B cell (primary cell): ENCODE measurements around the gene NMT1.

Source experiments
- EZH2 ChIP-seq: IDR thresholded peaks from 2 replicates; pipeline ENCODE4 v1.6.1; 2012; ENCODE audit warnings: borderline replicate concordance, low read depth, mild to moderate bottlenecking, moderate library complexity, low read length; ENCODE audit not compliant: insufficient read depth, poor library complexity, severe bottlenecking
- TF ChIP-seq, protein P1 (sequence below): fragments of 200-600 bp; IDR thresholded peaks from one replicate; pipeline ENCODE4 v1.8.0; 2022; ENCODE audit warnings: antibody characterized with exemption, mild to moderate bottlenecking

GRCh38 chr17:45107293-45108010, 46.3 kb downstream of the NMT1 start:
- no peak for TF ChIP-seq EZH2
- TF ChIP-seq, protein P1, sequence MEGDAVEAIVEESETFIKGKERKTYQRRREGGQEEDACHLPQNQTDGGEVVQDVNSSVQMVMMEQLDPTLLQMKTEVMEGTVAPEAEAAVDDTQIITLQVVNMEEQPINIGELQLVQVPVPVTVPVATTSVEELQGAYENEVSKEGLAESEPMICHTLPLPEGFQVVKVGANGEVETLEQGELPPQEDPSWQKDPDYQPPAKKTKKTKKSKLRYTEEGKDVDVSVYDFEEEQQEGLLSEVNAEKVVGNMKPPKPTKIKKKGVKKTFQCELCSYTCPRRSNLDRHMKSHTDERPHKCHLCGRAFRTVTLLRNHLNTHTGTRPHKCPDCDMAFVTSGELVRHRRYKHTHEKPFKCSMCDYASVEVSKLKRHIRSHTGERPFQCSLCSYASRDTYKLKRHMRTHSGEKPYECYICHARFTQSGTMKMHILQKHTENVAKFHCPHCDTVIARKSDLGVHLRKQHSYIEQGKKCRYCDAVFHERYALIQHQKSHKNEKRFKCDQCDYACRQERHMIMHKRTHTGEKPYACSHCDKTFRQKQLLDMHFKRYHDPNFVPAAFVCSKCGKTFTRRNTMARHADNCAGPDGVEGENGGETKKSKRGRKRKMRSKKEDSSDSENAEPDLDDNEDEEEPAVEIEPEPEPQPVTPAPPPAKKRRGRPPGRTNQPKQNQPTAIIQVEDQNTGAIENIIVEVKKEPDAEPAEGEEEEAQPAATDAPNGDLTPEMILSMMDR = no peak
